ENCODE measurements around the gene C5orf52.
A peak's percentile ranks its signal among the peaks of the same experiment; 100 is the strongest.

The C5orf52 gene

GRCh38 chr5:157670662-157671591, at the start of gene C5orf52:
TSS of gene C5orf52 (plus strand) at chr5:157671533. CDS start at chr5:157671615, 82 bp downstream.
- intact Hi-C loops (cut with DNase I; ENCODE audit: low total_unique reads) = no loop called here
- peak within 1 kb of the TSS; percentile 50 to 59 for H3K4me3 ChIP-seq
- no peaks in the 10 kb centered on the region for H3K9me3 ChIP-seq
- DNase-seq = no peak
- peaks cover 0 to 5% of the 10 kb centered on the region in 2 donors for H3K27me3 ChIP-seq
- no peak for TF ChIP-seq CTCF (IDR thresholded peaks at IDR 0.05)
- H3K4me1 ChIP-seq = peaks cover 0 to 16% (median 4%) of the 10 kb centered on the region in 4 donors
- H3K36me3 ChIP-seq = no peaks in the 10 kb centered on the region
- no peak within 1 kb of the TSS for H3K27ac ChIP-seq

GRCh38 chr5:157624144-157624543, 47.2 kb upstream of the C5orf52 start:
- Histone ChIP-seq H3K36me3 (no peaks in the 10 kb centered on the region), H3K4me3 (no peak overlapping the region), H3K4me1 (no peaks in the 10 kb centered on the region), H3K27ac (no peak overlapping the region), H3K27me3 (no peaks in the 10 kb centered on the region), H3K9me3 (no peaks in the 10 kb centered on the region)
- TF ChIP-seq CTCF (IDR thresholded peaks at IDR 0.05) = no peak
- intact Hi-C loops (cut with DNase I; ENCODE audit: low total_unique reads) = no loop called here
- no peak for DNase-seq

- TF ChIP-seq CTCF (IDR thresholded peaks at IDR 0.05) = no peak
- H3K27me3 ChIP-seq = no peaks in the 10 kb centered on the region
- H3K4me1 ChIP-seq = no peaks in the 10 kb centered on the region
- no peak for DNase-seq
- no peaks in the 10 kb centered on the region for H3K9me3 ChIP-seq
- no peak overlapping the region for H3K27ac ChIP-seq
- intact Hi-C loops (cut with DNase I; ENCODE audit: low total_unique reads) = no loop called here
- no peak overlapping the region for H3K4me3 ChIP-seq
- no peaks in the 10 kb centered on the region for H3K36me3 ChIP-seq
Observed at GRCh38 chr5:157626831-157627230, 44.5 kb upstream of the C5orf52 start.

GRCh38 chr5:157630341-157630740, 41.0 kb upstream of the C5orf52 start:
- no peak for DNase-seq
- no peak overlapping the region for H3K4me3 ChIP-seq
- no peak overlapping the region for H3K27ac ChIP-seq
- no peaks in the 10 kb centered on the region for H3K27me3 ChIP-seq
- H3K4me1 ChIP-seq = no peaks in the 10 kb centered on the region
- H3K9me3 ChIP-seq = no peaks in the 10 kb centered on the region
- H3K36me3 ChIP-seq = no peaks in the 10 kb centered on the region
- no peak for TF ChIP-seq CTCF (IDR thresholded peaks at IDR 0.05)
- intact Hi-C loops (cut with DNase I; ENCODE audit: low total_unique reads) = no loop called here

GRCh38 chr5:157640406-157641066, 30.8 kb upstream of the C5orf52 start:
- Histone ChIP-seq H3K36me3 (no peaks in the 10 kb centered on the region), H3K4me3 (no peak overlapping the region)
- no peak for DNase-seq

More at GRCh38 chr5:157640406-157641066, 30.8 kb upstream of the C5orf52 start:
- H3K27me3 ChIP-seq = no peaks in the 10 kb centered on the region
- H3K4me1 ChIP-seq = no peaks in the 10 kb centered on the region
- H3K27ac ChIP-seq = no peak overlapping the region
- TF ChIP-seq CTCF (IDR thresholded peaks at IDR 0.05) = no peak
- intact Hi-C loops (cut with DNase I; ENCODE audit: low total_unique reads) = no loop called here
- H3K9me3 ChIP-seq = no peaks in the 10 kb centered on the region

All from tibial artery (tissue), 4 donors.